ENCODE results near the gene NPC1L1. TPM values are rescaled to one million over a fixed set of nuclear protein-coding genes. Genes with fewer than 3 reads are reported as not detected.

Gene NPC1L1
- total RNA-seq, 2 donors from 2014 or later = 0.14 to 0.23 TPM

Other genes starting within 250 kb of the NPC1L1 start
- 1 to 10 TPM; 1.2 to 3.5 TPM for gene CAMK2B, start 215.7 kb downstream of the NPC1L1 start, total RNA-seq
- gene NUDCD3, start 50.7 kb downstream of the NPC1L1 start, total RNA-seq = 10 to 100 TPM; 70.6 to 75.1 TPM
- gene DDX56, start 32.6 kb upstream of the NPC1L1 start, total RNA-seq = 10 to 100 TPM; 33.9 to 40.2 TPM
- 10 to 100 TPM; 50.3 to 52.5 TPM for gene TMED4, start 40.9 kb upstream of the NPC1L1 start, total RNA-seq
- 100 to 1,000 TPM; 123 to 132 TPM for gene OGDH, start 65.3 kb upstream of the NPC1L1 start, total RNA-seq
- gene ZMIZ2, start 207.5 kb upstream of the NPC1L1 start, total RNA-seq = 10 to 100 TPM; 52.2 to 67.1 TPM